NCI-H128 (cell line): ENCODE results near the gene TMEM59.

Source experiments
- DNase-seq: peaks from one replicate; lab custom pipeline; 2025; ENCODE audit not compliant: unreplicated experiment; lab: John Stamatoyannopoulos, UW

Gene TMEM59

GRCh38 chr1:53986458-53986857, 66.5 kb downstream of the TMEM59 start:
- no peak for DNase-seq

DNA sequence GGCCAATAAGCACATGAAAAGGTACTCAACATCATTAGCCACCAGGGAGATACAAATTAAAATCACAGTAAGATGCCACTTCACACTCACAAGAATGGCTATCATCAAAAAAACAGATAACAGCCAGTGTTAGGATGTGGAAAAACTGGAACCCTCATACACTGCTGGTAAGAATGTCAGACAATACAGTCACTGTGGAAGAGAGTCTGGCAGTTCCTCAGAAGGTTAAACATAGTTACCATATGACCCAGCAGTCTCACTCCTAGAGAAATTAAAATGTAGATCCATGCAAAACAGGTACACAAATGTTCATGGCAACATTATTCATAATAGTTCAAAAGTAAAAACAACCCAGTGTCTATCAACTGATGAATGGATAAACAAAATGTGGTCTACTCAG, 68.3 kb downstream of the TMEM59 start:
- DNase-seq, result no peak

DNA sequence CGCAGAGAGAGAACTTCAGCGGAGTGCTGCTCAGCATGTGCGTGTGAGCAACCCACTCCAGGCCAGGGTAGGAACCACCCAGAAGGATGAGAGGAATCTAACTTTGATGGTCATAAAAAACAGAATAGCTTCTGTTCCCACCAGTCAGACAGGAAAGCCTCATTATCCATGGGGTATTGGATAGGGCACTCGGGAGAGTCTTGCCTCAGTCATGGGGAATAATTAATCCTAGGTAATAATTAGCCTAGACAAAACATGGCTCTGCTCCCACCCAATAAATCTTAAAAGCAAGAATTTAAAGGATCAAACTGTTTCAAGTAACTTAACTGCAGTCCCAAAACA, 70.3 kb downstream of the TMEM59 start:
- DNase-seq, result no peak

GRCh38 chr1:53982034-53982762, 70.8 kb downstream of the TMEM59 start:
- DNase-seq, result no peak

DNA sequence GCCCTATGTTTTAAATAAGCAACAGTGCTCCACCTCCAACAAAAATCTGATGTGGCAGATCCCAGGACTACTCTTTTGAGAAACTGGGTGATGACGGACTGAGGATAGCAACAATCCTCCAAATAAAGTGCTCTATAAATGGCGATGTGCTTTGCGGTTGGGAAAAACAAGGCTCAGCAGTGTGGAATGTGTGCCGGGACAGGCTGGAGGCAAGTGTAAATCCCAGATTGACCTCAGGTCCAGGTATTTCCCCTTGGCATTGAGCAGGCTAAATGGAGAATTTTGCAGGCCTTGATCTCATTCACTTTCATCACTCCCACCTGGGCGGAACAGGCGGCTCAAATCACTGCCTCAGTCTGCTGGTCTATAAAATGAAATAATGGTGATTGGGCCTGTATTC, 71.8 kb downstream of the TMEM59 start:
- DNase-seq, result no peak

GRCh38 chr1:53979712-53980450, 73.1 kb downstream of the TMEM59 start:
- DNase-seq, result no peak
